Esophagus squamous epithelium (tissue), 5 donors: ENCODE data around the gene SCMH1. TPM values are rescaled to one million over a fixed set of nuclear protein-coding genes. Genes with fewer than 3 reads are reported as not detected.
"Not testable (repeated sequence)": the region's sequence is repeated elsewhere in the genome, so short reads cannot be mapped to it uniquely, and the experiment has no call there.

Source experiments
- DNase-seq: peaks from one replicate; lab custom pipeline; 2025; lab: John Stamatoyannopoulos, UW
- H3K27ac ChIP-seq, 4 donors: fragments of 200-600 bp; sonication (generic); one replicate each; pipeline ENCODE4 v1.5.1; 2016 to 2019; ENCODE audit warnings: mild to moderate bottlenecking in 1 of 4
- H3K27me3 ChIP-seq, 4 donors: fragments of 200-600 bp; sonication (generic); 1 replicate in 3 of 4; 2 replicates in 1 of 4; pipeline versions ENCODE4 v1.5.1 to v1.6.0; 2017 to 2021; ENCODE audit warnings: antibody characterized with exemption in 1 of 4
- H3K36me3 ChIP-seq, 3 donors: fragments of 200-600 bp; sonication (generic); one replicate each; pipeline ENCODE4 v1.5.1; 2016 to 2019
- H3K4me1 ChIP-seq, 3 donors: fragments of 200-600 bp; sonication (generic); one replicate each; pipeline ENCODE4 v1.5.1; 2017 to 2019
- H3K4me3 ChIP-seq, 4 donors: fragments of 200-600 bp; sonication (generic); 1 replicate in 3 of 4; 2 replicates in 1 of 4; pipeline ENCODE4 v1.5.1; 2016 to 2019; ENCODE audit warnings: mild to moderate bottlenecking in 2 of 4, moderate library complexity in 1 of 4
- H3K9me3 ChIP-seq, 3 donors: fragments of 200-600 bp; sonication (generic); one replicate each; pipeline ENCODE4 v1.5.1; 2016 to 2019
- POLR2A ChIP-seq, 4 donors: fragments of 450-650 bp; IDR thresholded peaks; one replicate each; pipeline ENCODE4 v1.6.1; 2017; ENCODE audit warnings: antibody characterized with exemption in 4 of 4, mild to moderate bottlenecking in 4 of 4, moderate library complexity in 3 of 4
- WGBS, 2 donors: methylation state at CpG; one replicate each; pipeline ENCODE4 v1.1.5; 2018; 5-methylcytosine and 5-hydroxymethylcytosine counted together
- intact Hi-C: fragments of 100-400 bp; cut with DNase I; formaldehyde crosslinking; loops from one replicate; pipeline ENCODE4 v1.15.0; 2022
- total RNA-seq, 4 donors: library from RNA; depleted of rRNA; stranded (reverse); fragments of >200 nt; gene quantifications; one replicate each; pipeline ENCODE4 v1.1.0, GENCODE V29; 2016
- TF ChIP-seq, protein P1 (sequence below), 6 experiments: fragments of 450-650 bp in 4 of 6; fragments of 200-600 bp in 2 of 6; sonication (generic) in 2 of 6; IDR thresholded peaks; one replicate each; pipeline ENCODE4 v1.5.1; 2016 to 2019; ENCODE audit warnings: antibody characterized with exemption in 6 of 6, mild to moderate bottlenecking in 4 of 6, moderate library complexity in 4 of 6
- donor health status: DM: yes; HTN: yes; CAD: no.

Gene SCMH1
- total RNA-seq, 4 donors from 2014 or later, result 4.4 to 46.9 (median 16.3) TPM

GRCh38 chr1:41199375-41199774, 42.7 kb downstream of the SCMH1 start:
- TF ChIP-seq, protein P1, sequence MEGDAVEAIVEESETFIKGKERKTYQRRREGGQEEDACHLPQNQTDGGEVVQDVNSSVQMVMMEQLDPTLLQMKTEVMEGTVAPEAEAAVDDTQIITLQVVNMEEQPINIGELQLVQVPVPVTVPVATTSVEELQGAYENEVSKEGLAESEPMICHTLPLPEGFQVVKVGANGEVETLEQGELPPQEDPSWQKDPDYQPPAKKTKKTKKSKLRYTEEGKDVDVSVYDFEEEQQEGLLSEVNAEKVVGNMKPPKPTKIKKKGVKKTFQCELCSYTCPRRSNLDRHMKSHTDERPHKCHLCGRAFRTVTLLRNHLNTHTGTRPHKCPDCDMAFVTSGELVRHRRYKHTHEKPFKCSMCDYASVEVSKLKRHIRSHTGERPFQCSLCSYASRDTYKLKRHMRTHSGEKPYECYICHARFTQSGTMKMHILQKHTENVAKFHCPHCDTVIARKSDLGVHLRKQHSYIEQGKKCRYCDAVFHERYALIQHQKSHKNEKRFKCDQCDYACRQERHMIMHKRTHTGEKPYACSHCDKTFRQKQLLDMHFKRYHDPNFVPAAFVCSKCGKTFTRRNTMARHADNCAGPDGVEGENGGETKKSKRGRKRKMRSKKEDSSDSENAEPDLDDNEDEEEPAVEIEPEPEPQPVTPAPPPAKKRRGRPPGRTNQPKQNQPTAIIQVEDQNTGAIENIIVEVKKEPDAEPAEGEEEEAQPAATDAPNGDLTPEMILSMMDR (IDR thresholded peaks at IDR 0.05), result no peak
- TF ChIP-seq POLR2A (IDR thresholded peaks at IDR 0.05), result no peak
- no peaks in the 10 kb centered on the region for H3K4me1 ChIP-seq
- no peaks in the 10 kb centered on the region for H3K36me3 ChIP-seq
- H3K27me3 ChIP-seq, result no peaks in the 10 kb centered on the region
- H3K27ac ChIP-seq, result no peak overlapping the region
- intact Hi-C loops, result no loop called here
- H3K4me3 ChIP-seq, result no peak overlapping the region
- no peak for DNase-seq
- H3K9me3 ChIP-seq, result peaks cover 0 to 3% (median 0%) of the 10 kb centered on the region in 3 donors

DNA sequence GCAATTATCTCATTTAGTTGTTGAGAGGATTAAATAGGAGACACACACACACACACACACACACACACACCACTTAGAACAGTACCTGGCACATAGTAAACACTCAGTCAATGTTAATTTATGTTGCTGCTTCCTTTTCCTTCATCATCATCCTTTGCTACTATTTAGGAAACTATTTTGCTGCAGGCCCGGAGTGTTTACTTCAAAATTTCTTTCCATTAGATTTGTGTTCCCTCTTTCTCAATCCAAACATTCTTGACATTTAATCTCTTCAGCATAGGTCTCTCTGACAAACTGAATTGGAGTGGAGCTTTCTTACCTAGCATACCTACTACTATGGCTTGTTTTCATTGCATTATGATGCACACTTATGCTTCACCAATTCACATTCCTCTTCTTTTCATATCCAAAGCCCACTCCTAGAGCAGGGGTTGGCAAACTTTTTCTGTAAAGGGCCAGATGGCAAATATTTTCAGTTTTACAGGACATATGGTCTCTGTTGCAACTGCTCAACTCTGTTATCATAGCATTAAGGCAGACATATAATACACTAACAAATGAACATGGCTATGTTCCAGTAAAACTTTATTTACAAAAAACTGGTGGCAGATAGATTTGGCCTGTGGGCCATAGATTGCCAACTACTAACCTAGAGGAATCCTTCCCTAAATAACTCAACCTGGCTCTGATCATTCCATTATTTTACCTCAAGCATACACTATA, 49.5 kb downstream of the SCMH1 start:
- no peak for DNase-seq
- intact Hi-C loops, result no loop called here
- H3K9me3 ChIP-seq, result no peaks in the 10 kb centered on the region

GRCh38 chr1:41184446-41184845, 57.7 kb downstream of the SCMH1 start:
- WGBS, 2 donors, result 88 to 100% methylated on average over 1 of the region's 1 CpG
- Histone ChIP-seq H3K4me3 (no peak overlapping the region), H3K4me1 (no peaks in the 10 kb centered on the region), H3K36me3 (peaks cover 0 to 8% (median 0%) of the 10 kb centered on the region in 3 donors), H3K27ac (no peak overlapping the region), H3K9me3 (no peaks in the 10 kb centered on the region), H3K27me3 (no peaks in the 10 kb centered on the region)
- intact Hi-C loops, result no loop called here
- DNase-seq, result no peak
- TF ChIP-seq, protein P1 (IDR thresholded peaks at IDR 0.05), result no peak
- no peak for TF ChIP-seq POLR2A (IDR thresholded peaks at IDR 0.05)

More for the DNA sequence above, 49.5 kb downstream of the SCMH1 start:
- WGBS, 2 donors, result 54 to 86% methylated on average over 1 of the region's 1 CpG
- Histone ChIP-seq H3K27ac (no peak overlapping the region), H3K4me3 (no peak overlapping the region), H3K27me3 (no peaks in the 10 kb centered on the region), H3K4me1 (no peaks in the 10 kb centered on the region), H3K36me3 (no peaks in the 10 kb centered on the region)
- TF ChIP-seq, protein P1 (IDR thresholded peaks at IDR 0.05), result no peak
- TF ChIP-seq POLR2A (IDR thresholded peaks at IDR 0.05), result no peak

DNA sequence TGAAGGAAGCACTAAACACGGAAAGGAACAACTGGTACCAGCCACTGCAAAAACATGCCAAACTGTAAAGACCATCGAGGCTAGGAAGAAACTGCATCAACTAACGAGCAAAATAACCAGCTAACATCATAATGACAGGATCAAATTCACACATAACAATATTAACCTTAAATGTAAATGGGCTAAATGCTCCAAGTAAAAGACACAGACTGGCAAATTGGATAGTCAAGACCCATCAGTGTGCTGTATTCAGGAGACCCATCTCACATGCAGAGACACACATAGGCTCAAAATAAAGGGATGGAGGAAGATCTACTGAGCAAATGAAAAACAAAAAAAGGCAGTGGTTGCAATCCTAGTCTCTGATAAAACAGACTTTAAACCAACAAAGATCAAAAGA, 63.9 kb downstream of the SCMH1 start:
- H3K36me3 ChIP-seq, result peaks cover 0 to 21% (median 0%) of the 10 kb centered on the region in 3 donors
- WGBS, 2 donors, result 83% methylated on average over 2 of the region's 3 CpGs; no CpG with 5 or more reads in 1 of the 2 donors
- DNase-seq, H3K27ac ChIP-seq, intact Hi-C loops, H3K4me1 ChIP-seq, H3K9me3 ChIP-seq, H3K4me3 ChIP-seq, H3K27me3 ChIP-seq: not testable (repeated sequence)

- Histone ChIP-seq H3K9me3 (peaks cover 0 to 7% (median 0%) of the 10 kb centered on the region in 3 donors), H3K27me3 (no peaks in the 10 kb centered on the region), H3K27ac (no peak overlapping the region), H3K36me3 (peaks cover 0 to 13% (median 0%) of the 10 kb centered on the region in 3 donors), H3K4me3 (no peak overlapping the region), H3K4me1 (no peaks in the 10 kb centered on the region)
- intact Hi-C loops, result no loop called here
- no peak for DNase-seq
- TF ChIP-seq, protein P1 (IDR thresholded peaks at IDR 0.05), result no peak
- no peak for TF ChIP-seq POLR2A (IDR thresholded peaks at IDR 0.05)
Observed at GRCh38 chr1:41175546-41175945, 66.6 kb downstream of the SCMH1 start.
